Right atrium auricular region (tissue), 2 donors: ENCODE results near the gene NYAP2. TPM values are rescaled to one million over a fixed set of nuclear protein-coding genes. Genes with fewer than 3 reads are reported as not detected.

Experiments
- DNase-seq: peaks from one replicate; pipeline ENCODE4 v3.0.0-alpha.2; 2019; ENCODE audit warnings: low spot score
- H3K27ac ChIP-seq, 2 donors: fragments of 200-600 bp; sonication (generic); 1 replicate in 1 of 2; 2 replicates in 1 of 2; pipeline ENCODE4 v1.5.1; 2016 to 2019
- H3K27me3 ChIP-seq, 2 donors: fragments of 200-600 bp; sonication (generic); one replicate each; pipeline versions ENCODE4 v1.5.1 to v1.6.0; 2017 to 2019
- H3K36me3 ChIP-seq: fragments of 200-600 bp; sonication (generic); one replicate; pipeline ENCODE4 v1.5.1; 2016
- H3K4me1 ChIP-seq, 2 donors: fragments of 200-600 bp; sonication (generic); one replicate each; pipeline versions ENCODE4 v1.5.1 to v1.6.0; 2017 to 2019
- H3K4me3 ChIP-seq, 2 donors: fragments of 200-600 bp; sonication (generic); 1 replicate in 1 of 2; 2 replicates in 1 of 2; pipeline ENCODE4 v1.5.1; 2017 to 2019; ENCODE audit warnings: mild to moderate bottlenecking in 1 of 2, moderate library complexity in 1 of 2
- H3K9me3 ChIP-seq, 2 donors: fragments of 200-600 bp; sonication (generic); one replicate each; pipeline ENCODE4 v1.5.1; 2019
- CTCF ChIP-seq, 2 donors: fragments of 200-600 bp; sonication (generic); IDR thresholded peaks; one replicate each; pipeline ENCODE4 v1.5.1; 2019; ENCODE audit warnings: antibody characterized with exemption in 2 of 2
- total RNA-seq, 2 donors: library from RNA; depleted of rRNA; stranded (reverse); fragments of >200 nt; gene quantifications; one replicate each; pipeline ENCODE4 v1.1.0, GENCODE V29; 2016

NYAP2 gene
- total RNA-seq, 2 donors from 2014 or later, result not detected

DNA sequence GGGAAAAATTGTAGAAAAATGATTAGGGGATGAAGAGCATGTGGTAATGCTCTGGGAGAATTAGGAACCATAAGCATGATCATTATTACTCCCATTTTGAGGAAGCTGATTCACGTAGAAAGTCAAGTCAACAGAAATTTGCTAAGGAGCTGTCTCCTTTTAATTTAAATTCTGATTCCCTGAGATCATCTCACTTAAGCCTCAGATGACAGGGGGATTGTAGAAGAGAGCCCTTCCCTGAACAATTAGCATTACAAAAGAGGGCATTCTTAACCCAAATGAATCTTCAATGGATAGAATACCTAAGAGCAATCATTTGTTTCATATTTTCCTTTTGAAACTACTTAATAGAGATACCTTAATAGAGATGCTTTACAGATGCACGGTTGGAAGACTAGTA lies 267.9 kb downstream of the NYAP2 start:
- no peaks in the 10 kb centered on the region for H3K27me3 ChIP-seq
- no peak for TF ChIP-seq CTCF (IDR thresholded peaks at IDR 0.05)
- H3K4me3 ChIP-seq, result no peak overlapping the region
- no peaks in the 10 kb centered on the region for H3K4me1 ChIP-seq
- DNase-seq, result no peak
- no peaks in the 10 kb centered on the region for H3K36me3 ChIP-seq
- H3K9me3 ChIP-seq, result no peaks in the 10 kb centered on the region
- no peak overlapping the region for H3K27ac ChIP-seq

- H3K4me1 ChIP-seq, result no peaks in the 10 kb centered on the region
- no peak overlapping the region for H3K4me3 ChIP-seq
- H3K9me3 ChIP-seq, result no peaks in the 10 kb centered on the region
- peak; percentile 36 to 67 for TF ChIP-seq CTCF (IDR thresholded peaks at IDR 0.05)
- H3K36me3 ChIP-seq, result no peaks in the 10 kb centered on the region
- DNase-seq, result no peak
- no peaks in the 10 kb centered on the region for H3K27me3 ChIP-seq
- H3K27ac ChIP-seq, result no peak overlapping the region
These were observed 269.2 kb downstream of the NYAP2 start for GRCh38 chr2:225668606-225669266.

- Histone ChIP-seq H3K27ac (no peak overlapping the region), H3K4me1 (no peaks in the 10 kb centered on the region), H3K9me3 (no peaks in the 10 kb centered on the region), H3K4me3 (no peak overlapping the region), H3K36me3 (no peaks in the 10 kb centered on the region), H3K27me3 (no peaks in the 10 kb centered on the region)
- peak in 1 of 2 donors; percentile 57 for TF ChIP-seq CTCF (IDR thresholded peaks at IDR 0.05)
- no peak for DNase-seq
These were observed 270.8 kb downstream of the NYAP2 start for GRCh38 chr2:225670111-225670974.

GRCh38 chr2:225678792-225679191 lies 279.3 kb downstream of the NYAP2 start:
- Histone ChIP-seq H3K27me3 (no peaks in the 10 kb centered on the region), H3K4me1 (no peaks in the 10 kb centered on the region), H3K27ac (no peak overlapping the region), H3K9me3 (no peaks in the 10 kb centered on the region), H3K4me3 (no peak overlapping the region), H3K36me3 (no peaks in the 10 kb centered on the region)
- DNase-seq, result no peak
- no peak for TF ChIP-seq CTCF (IDR thresholded peaks at IDR 0.05)

DNA sequence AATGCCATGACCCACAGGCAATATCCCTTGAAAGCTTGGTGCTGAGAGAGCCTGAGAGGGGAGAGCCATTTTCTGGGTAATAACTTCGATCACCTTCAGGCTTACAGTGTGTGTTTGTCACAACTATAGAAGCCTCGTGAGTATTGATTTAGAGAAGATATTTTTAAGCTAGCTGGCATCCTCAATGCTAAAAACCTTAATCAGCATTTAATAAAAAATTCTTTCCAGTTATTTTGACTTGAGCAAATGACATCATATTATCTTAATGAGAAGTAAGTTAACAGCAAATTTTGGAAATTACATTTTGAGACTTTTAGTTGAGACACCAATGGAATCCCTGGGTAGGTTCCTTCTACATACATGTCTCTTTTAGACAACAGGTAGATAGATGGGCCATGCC lies 283.7 kb downstream of the NYAP2 start:
- no peak for DNase-seq
- no peaks in the 10 kb centered on the region for H3K9me3 ChIP-seq
- H3K4me1 ChIP-seq, result no peaks in the 10 kb centered on the region
- no peak for TF ChIP-seq CTCF (IDR thresholded peaks at IDR 0.05)
- no peaks in the 10 kb centered on the region for H3K36me3 ChIP-seq
- no peak overlapping the region for H3K27ac ChIP-seq
- H3K27me3 ChIP-seq, result no peaks in the 10 kb centered on the region
- H3K4me3 ChIP-seq, result no peak overlapping the region
